Uterus (tissue), 4 donors: ENCODE measurements around the gene AUP1. TPM values are rescaled to one million over a fixed set of nuclear protein-coding genes. Genes with fewer than 3 reads are reported as not detected.
A peak's percentile ranks its signal among the peaks of the same experiment; 100 is the strongest.

Experiments
- DNase-seq, 2 donors: peaks; one replicate each; pipeline ENCODE4 v3.0.0-alpha.2; 2019 to 2020
- H3K27ac ChIP-seq, 2 donors: fragments of 200-600 bp; sonication (generic); 1 replicate in 1 of 2; 2 replicates in 1 of 2; pipeline ENCODE4 v1.5.1; 2016 to 2018
- H3K27me3 ChIP-seq, 2 donors: fragments of 200-600 bp; sonication (generic); one replicate each; pipeline ENCODE4 v1.5.1; 2018 to 2019; ENCODE audit warnings: control low read depth in 1 of 2
- H3K36me3 ChIP-seq, 2 donors: fragments of 200-600 bp; sonication (generic); one replicate each; pipeline ENCODE4 v1.5.1; 2019; ENCODE audit warnings: control low read depth in 1 of 2
- H3K4me1 ChIP-seq, 2 donors: fragments of 200-600 bp; sonication (generic); one replicate each; pipeline ENCODE4 v1.5.1; 2018 to 2019; ENCODE audit warnings: control low read depth in 1 of 2
- H3K4me3 ChIP-seq, 2 donors: fragments of 200-600 bp; sonication (generic); 1 replicate in 1 of 2; 2 replicates in 1 of 2; pipeline ENCODE4 v1.5.1; 2018 to 2019; ENCODE audit warnings: mild to moderate bottlenecking in 1 of 2
- H3K9me3 ChIP-seq, 2 donors: fragments of 200-600 bp; sonication (generic); one replicate each; pipeline ENCODE4 v1.5.1; 2019; ENCODE audit warnings: control low read depth in 1 of 2
- POLR2A ChIP-seq, 2 donors: fragments of 450-650 bp; IDR thresholded peaks; one replicate each; pipeline ENCODE4 v1.6.1; 2016; ENCODE audit warnings: antibody characterized with exemption in 2 of 2, mild to moderate bottlenecking in 1 of 2, moderate library complexity in 1 of 2
- intact Hi-C: fragments of 100-400 bp; cut with DNase I; formaldehyde crosslinking; loops from one replicate; pipeline ENCODE4 v1.15.1; 2023; ENCODE audit warnings: low total_unique reads
- total RNA-seq, 4 donors: library from RNA; depleted of rRNA in 3 of 4; stranded (reverse); fragments of >200 nt in 3 of 4; gene quantifications; one replicate each; pipeline versions ENCODE4 v1.1.0 to v1.2.4, GENCODE V29; 2014 to 2023
- TF ChIP-seq, protein P1 (sequence below), 4 experiments: fragments of 200-600 bp in 2 of 4; fragments of 450-650 bp in 2 of 4; sonication (generic) in 2 of 4; IDR thresholded peaks; one replicate each; pipeline ENCODE4 v1.5.1; 2016 to 2019; ENCODE audit warnings: antibody characterized with exemption in 4 of 4, mild to moderate bottlenecking in 2 of 4, moderate library complexity in 1 of 4
- donor health status: DM: yes; HTN: yes; CAD: no.

AUP1 gene
- total RNA-seq, 4 donors from 2014 or later: 62.8 to 87.0 (median 70.7) TPM

DNA sequence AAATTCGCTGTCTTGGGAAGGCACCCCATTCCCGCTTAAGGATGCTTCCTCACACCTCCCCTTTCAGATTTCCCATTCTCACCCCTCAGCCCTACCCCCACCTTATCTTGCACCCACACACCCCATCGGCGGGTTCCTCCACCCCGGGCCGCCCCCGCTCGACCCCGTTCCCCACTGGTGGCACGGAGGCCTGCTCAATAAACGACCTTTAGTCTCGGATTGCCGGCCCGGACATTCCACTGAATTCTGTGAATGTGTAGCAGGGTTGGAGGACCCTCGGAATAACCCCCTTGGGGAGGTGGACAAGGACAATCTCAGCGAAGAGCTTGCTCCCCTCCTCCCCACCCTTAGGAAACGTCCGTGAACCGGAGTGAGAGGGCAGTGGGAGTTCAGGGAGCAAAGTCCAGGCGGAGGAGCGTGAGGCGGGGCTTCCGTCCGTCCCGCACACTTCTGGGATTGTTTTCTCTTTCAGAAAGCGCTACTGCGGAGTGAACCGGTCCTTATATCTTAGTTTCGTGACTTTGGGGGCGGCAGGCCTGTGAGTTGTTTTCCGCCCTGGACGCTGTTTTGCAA is 27.3 kb downstream of the AUP1 start:
- TF ChIP-seq, protein P1, sequence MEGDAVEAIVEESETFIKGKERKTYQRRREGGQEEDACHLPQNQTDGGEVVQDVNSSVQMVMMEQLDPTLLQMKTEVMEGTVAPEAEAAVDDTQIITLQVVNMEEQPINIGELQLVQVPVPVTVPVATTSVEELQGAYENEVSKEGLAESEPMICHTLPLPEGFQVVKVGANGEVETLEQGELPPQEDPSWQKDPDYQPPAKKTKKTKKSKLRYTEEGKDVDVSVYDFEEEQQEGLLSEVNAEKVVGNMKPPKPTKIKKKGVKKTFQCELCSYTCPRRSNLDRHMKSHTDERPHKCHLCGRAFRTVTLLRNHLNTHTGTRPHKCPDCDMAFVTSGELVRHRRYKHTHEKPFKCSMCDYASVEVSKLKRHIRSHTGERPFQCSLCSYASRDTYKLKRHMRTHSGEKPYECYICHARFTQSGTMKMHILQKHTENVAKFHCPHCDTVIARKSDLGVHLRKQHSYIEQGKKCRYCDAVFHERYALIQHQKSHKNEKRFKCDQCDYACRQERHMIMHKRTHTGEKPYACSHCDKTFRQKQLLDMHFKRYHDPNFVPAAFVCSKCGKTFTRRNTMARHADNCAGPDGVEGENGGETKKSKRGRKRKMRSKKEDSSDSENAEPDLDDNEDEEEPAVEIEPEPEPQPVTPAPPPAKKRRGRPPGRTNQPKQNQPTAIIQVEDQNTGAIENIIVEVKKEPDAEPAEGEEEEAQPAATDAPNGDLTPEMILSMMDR (IDR thresholded peaks at IDR 0.05): no peak
- TF ChIP-seq POLR2A (IDR thresholded peaks at IDR 0.05): no peak
- intact Hi-C loops: no loop called here
- Histone ChIP-seq H3K27me3 (peaks cover 4 to 28% of the 10 kb centered on the region in 2 donors), H3K9me3 (no peaks in the 10 kb centered on the region), H3K36me3 (no peaks in the 10 kb centered on the region), H3K27ac (peak overlapping the region in 1 of 2 donors; percentile 55), H3K4me3 (peak overlapping the region; percentile 23 to 38), H3K4me1 (peaks cover 0 to 24% of the 10 kb centered on the region in 2 donors)
- no peak for DNase-seq

- intact Hi-C loops: no loop called here
- DNase-seq: no peak
- no peak overlapping the region for H3K27ac ChIP-seq
- no peak overlapping the region for H3K4me3 ChIP-seq
- no peak for TF ChIP-seq POLR2A (IDR thresholded peaks at IDR 0.05)
- TF ChIP-seq, protein P1 (IDR thresholded peaks at IDR 0.05): no peak
- peaks cover 0 to 19% of the 10 kb centered on the region in 2 donors for H3K4me1 ChIP-seq
- H3K27me3 ChIP-seq: peaks cover 4 to 28% of the 10 kb centered on the region in 2 donors
- no peaks in the 10 kb centered on the region for H3K9me3 ChIP-seq
- no peaks in the 10 kb centered on the region for H3K36me3 ChIP-seq
Observed at GRCh38 chr2:74501335-74502071, 28.0 kb downstream of the AUP1 start.

- Histone ChIP-seq H3K27me3 (peaks cover 4 to 28% of the 10 kb centered on the region in 2 donors), H3K27ac (no peak overlapping the region), H3K36me3 (no peaks in the 10 kb centered on the region), H3K4me1 (peaks cover 0 to 15% of the 10 kb centered on the region in 2 donors), H3K4me3 (no peak overlapping the region), H3K9me3 (no peaks in the 10 kb centered on the region)
- intact Hi-C loops: no loop called here
- no peak for TF ChIP-seq POLR2A (IDR thresholded peaks at IDR 0.05)
- TF ChIP-seq, protein P1 (IDR thresholded peaks at IDR 0.05): no peak
- DNase-seq: no peak
Observed at GRCh38 chr2:74500578-74500946, 28.9 kb downstream of the AUP1 start.

DNA sequence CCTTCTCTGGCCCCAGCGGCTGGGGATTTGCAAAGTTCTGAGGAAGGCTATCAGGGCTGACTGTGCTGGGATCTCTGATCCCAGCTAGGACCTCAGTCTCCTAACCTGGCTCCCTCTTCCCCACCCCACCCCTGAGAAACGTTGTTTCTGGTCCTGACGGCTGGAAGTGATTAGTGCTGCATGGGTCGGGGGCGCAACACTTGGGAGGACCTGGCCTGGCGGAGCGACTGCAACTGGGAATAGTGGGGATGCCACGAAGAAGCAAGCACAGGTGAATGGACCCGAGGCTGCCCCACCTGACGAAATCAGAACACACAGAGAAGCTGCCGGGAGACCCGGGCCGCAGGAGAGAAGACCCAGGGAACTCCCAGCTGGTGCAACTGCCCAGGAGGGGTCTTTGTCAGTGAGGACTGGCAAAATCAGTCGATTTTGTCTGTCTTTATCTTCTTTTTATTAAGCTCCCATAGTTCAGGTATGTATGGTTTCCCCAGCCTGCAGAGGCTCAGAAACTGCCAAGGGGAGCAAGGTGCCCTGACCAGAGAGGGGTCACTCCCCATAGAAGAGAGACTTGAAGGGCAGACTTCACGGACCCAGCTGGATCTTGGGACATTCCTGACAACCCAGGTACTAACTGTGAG is 29.4 kb downstream of the AUP1 start:
- no peaks in the 10 kb centered on the region for H3K36me3 ChIP-seq
- TF ChIP-seq, protein P1 (IDR thresholded peaks at IDR 0.05): no peak
- TF ChIP-seq POLR2A (IDR thresholded peaks at IDR 0.05): no peak
- peaks cover 4 to 28% of the 10 kb centered on the region in 2 donors for H3K27me3 ChIP-seq
- H3K9me3 ChIP-seq: no peaks in the 10 kb centered on the region
- H3K27ac ChIP-seq: no peak overlapping the region
- no peak for DNase-seq
- peaks cover 0 to 15% of the 10 kb centered on the region in 2 donors for H3K4me1 ChIP-seq
- intact Hi-C loops: no loop called here
- H3K4me3 ChIP-seq: no peak overlapping the region
